Measurements from ENCODE around the gene UGT3A1.
"Not testable (repeated sequence)": the region's sequence is repeated elsewhere in the genome, so short reads cannot be mapped to it uniquely, and the experiment has no call there.

The UGT3A1 gene

GRCh38 chr5:35988529-35988928, 2.7 kb downstream of the UGT3A1 start:
- H3K4me1 ChIP-seq (ENCODE audit: control insufficient read depth in 1 of 2, insufficient read depth in 2 of 2, low read length in 2 of 2), result no peaks in the 10 kb centered on the region
- H3K27ac ChIP-seq (ENCODE audit: low read length), result no peak overlapping the region

GRCh38 chr5:35987776-35988175, 3.4 kb downstream of the UGT3A1 start:
- no peaks in the 10 kb centered on the region for H3K27me3 ChIP-seq (ENCODE audit: low read depth, low read length)
- no peaks in the 10 kb centered on the region for H3K36me3 ChIP-seq (ENCODE audit: control insufficient read depth in 1 of 2, insufficient read depth in 2 of 2, low read length in 2 of 2)
- no peaks in the 10 kb centered on the region for H3K9me3 ChIP-seq (ENCODE audit: control insufficient read depth in 1 of 2, low read length in 2 of 2)
- H3K4me3 ChIP-seq (ENCODE audit: low read depth in 1 of 2, low read length in 2 of 2), result no peak overlapping the region
- H3K4me1 ChIP-seq (ENCODE audit: control insufficient read depth in 1 of 2, insufficient read depth in 2 of 2, low read length in 2 of 2), result no peaks in the 10 kb centered on the region
- H3K27ac ChIP-seq (ENCODE audit: low read length), result no peak overlapping the region

More at GRCh38 chr5:35988529-35988928, 2.7 kb downstream of the UGT3A1 start:
- no peaks in the 10 kb centered on the region for H3K36me3 ChIP-seq (ENCODE audit: control insufficient read depth in 1 of 2, insufficient read depth in 2 of 2, low read length in 2 of 2)
- no peaks in the 10 kb centered on the region for H3K9me3 ChIP-seq (ENCODE audit: control insufficient read depth in 1 of 2, low read length in 2 of 2)
- no peaks in the 10 kb centered on the region for H3K27me3 ChIP-seq (ENCODE audit: low read depth, low read length)
- no peak overlapping the region for H3K4me3 ChIP-seq (ENCODE audit: low read depth in 1 of 2, low read length in 2 of 2)

- Histone ChIP-seq H3K27ac (ENCODE audit: low read length) (no peak overlapping the region), H3K36me3 (ENCODE audit: control insufficient read depth in 1 of 2, insufficient read depth in 2 of 2, low read length in 2 of 2) (no peaks in the 10 kb centered on the region), H3K4me3 (ENCODE audit: low read depth in 1 of 2, low read length in 2 of 2) (no peak overlapping the region), H3K4me1 (ENCODE audit: control insufficient read depth in 1 of 2, insufficient read depth in 2 of 2, low read length in 2 of 2) (no peaks in the 10 kb centered on the region), H3K27me3 (ENCODE audit: low read depth, low read length) (no peaks in the 10 kb centered on the region), H3K9me3 (ENCODE audit: control insufficient read depth in 1 of 2, low read length in 2 of 2) (no peaks in the 10 kb centered on the region)
Measured at GRCh38 chr5:35979715-35980114, 11.5 kb downstream of the UGT3A1 start.

- not testable (repeated sequence) for H3K4me1 ChIP-seq (ENCODE audit: control insufficient read depth in 1 of 2, insufficient read depth in 2 of 2, low read length in 2 of 2); H3K4me3 ChIP-seq (ENCODE audit: low read depth in 1 of 2, low read length in 2 of 2); H3K27ac ChIP-seq (ENCODE audit: low read length); H3K36me3 ChIP-seq (ENCODE audit: control insufficient read depth in 1 of 2, insufficient read depth in 2 of 2, low read length in 2 of 2); H3K27me3 ChIP-seq (ENCODE audit: low read depth, low read length); H3K9me3 ChIP-seq (ENCODE audit: control insufficient read depth in 1 of 2, low read length in 2 of 2)
Measured at GRCh38 chr5:35976859-35977258, 14.3 kb downstream of the UGT3A1 start.

- Histone ChIP-seq H3K4me1 (ENCODE audit: control insufficient read depth in 1 of 2, insufficient read depth in 2 of 2, low read length in 2 of 2) (no peaks in the 10 kb centered on the region), H3K9me3 (ENCODE audit: control insufficient read depth in 1 of 2, low read length in 2 of 2) (no peaks in the 10 kb centered on the region), H3K4me3 (ENCODE audit: low read depth in 1 of 2, low read length in 2 of 2) (no peak overlapping the region), H3K36me3 (ENCODE audit: control insufficient read depth in 1 of 2, insufficient read depth in 2 of 2, low read length in 2 of 2) (no peaks in the 10 kb centered on the region), H3K27me3 (ENCODE audit: low read depth, low read length) (no peaks in the 10 kb centered on the region), H3K27ac (ENCODE audit: low read length) (no peak overlapping the region)
Measured at GRCh38 chr5:35974570-35974969, 16.6 kb downstream of the UGT3A1 start.

- Histone ChIP-seq H3K9me3 (ENCODE audit: control insufficient read depth in 1 of 2, low read length in 2 of 2) (no peaks in the 10 kb centered on the region), H3K4me1 (ENCODE audit: control insufficient read depth in 1 of 2, insufficient read depth in 2 of 2, low read length in 2 of 2) (no peaks in the 10 kb centered on the region)
Measured at GRCh38 chr5:35971878-35972210, 19.3 kb downstream of the UGT3A1 start.

DNA sequence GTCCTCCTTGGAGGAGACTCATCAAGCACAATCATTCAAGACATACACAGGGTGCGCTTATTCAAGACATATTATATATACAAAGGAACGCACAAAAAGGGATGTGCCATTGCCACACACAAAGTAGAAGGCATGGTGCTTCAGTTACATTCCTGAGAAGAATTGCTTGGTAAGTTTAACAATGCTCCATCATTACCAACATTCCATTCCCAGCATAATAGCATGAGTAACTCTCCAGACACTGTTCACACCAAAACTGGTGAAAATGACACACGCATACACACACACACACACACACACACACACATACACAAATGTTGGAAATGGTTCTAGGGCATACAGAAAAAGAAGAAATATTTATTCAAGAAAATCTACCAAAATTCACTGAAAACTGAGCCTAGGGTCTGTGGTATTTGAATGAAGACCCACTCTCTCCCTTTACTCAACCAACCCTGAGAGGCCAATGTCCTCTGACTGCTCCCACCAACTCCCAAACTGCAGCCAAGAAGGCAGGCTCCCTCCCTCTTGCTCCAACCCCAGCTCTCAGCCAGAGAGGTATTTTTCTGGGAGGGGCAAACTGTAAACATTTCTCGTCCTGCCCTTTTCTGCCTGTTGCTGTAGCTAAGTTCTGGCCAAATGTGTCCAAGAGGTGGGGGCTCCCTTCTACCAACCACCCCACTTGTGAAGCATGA, 19.9 kb downstream of the UGT3A1 start:
- no peak overlapping the region for H3K27ac ChIP-seq (ENCODE audit: low read length)

More at GRCh38 chr5:35971878-35972210, 19.3 kb downstream of the UGT3A1 start:
- no peak overlapping the region for H3K27ac ChIP-seq (ENCODE audit: low read length)
- no peak overlapping the region for H3K4me3 ChIP-seq (ENCODE audit: low read depth in 1 of 2, low read length in 2 of 2)
- no peaks in the 10 kb centered on the region for H3K27me3 ChIP-seq (ENCODE audit: low read depth, low read length)
- no peaks in the 10 kb centered on the region for H3K36me3 ChIP-seq (ENCODE audit: control insufficient read depth in 1 of 2, insufficient read depth in 2 of 2, low read length in 2 of 2)

DNA sequence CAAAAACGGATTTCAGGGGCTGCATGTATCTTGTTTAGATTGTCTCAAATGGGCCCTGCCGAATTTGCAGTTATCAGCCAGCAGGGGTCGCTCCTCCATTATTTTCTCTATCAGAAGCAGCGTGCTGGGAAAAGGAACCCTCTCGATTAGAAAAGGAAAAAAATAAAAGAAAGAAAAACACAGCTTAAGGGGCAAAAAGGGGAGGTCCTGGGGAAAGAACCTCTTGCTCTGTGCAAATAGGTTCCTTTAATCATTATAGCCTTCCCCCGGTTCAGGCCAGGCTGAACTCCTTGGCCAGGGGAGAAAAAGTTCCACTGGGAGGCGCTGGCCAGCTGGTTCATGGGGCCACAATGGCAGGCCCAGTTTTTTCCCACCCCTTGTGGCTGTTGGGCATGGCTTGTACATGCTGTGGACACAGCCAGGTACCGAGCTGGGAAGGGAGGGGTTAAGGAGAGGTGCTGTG, 27.8 kb downstream of the UGT3A1 start:
- H3K27ac ChIP-seq (ENCODE audit: low read length), result no peak overlapping the region
- H3K4me3 ChIP-seq (ENCODE audit: low read depth in 1 of 2, low read length in 2 of 2), result no peak overlapping the region
- H3K36me3 ChIP-seq (ENCODE audit: control insufficient read depth in 1 of 2, insufficient read depth in 2 of 2, low read length in 2 of 2), result no peaks in the 10 kb centered on the region
- H3K9me3 ChIP-seq (ENCODE audit: control insufficient read depth in 1 of 2, low read length in 2 of 2), result peaks cover 0 to 8% of the 10 kb centered on the region in 2 donors
- no peaks in the 10 kb centered on the region for H3K27me3 ChIP-seq (ENCODE audit: low read depth, low read length)
- H3K4me1 ChIP-seq (ENCODE audit: control insufficient read depth in 1 of 2, insufficient read depth in 2 of 2, low read length in 2 of 2), result no peaks in the 10 kb centered on the region

More for the DNA sequence above, 19.9 kb downstream of the UGT3A1 start:
- Histone ChIP-seq H3K4me1 (ENCODE audit: control insufficient read depth in 1 of 2, insufficient read depth in 2 of 2, low read length in 2 of 2) (no peaks in the 10 kb centered on the region), H3K9me3 (ENCODE audit: control insufficient read depth in 1 of 2, low read length in 2 of 2) (no peaks in the 10 kb centered on the region), H3K4me3 (ENCODE audit: low read depth in 1 of 2, low read length in 2 of 2) (no peak overlapping the region), H3K27me3 (ENCODE audit: low read depth, low read length) (no peaks in the 10 kb centered on the region), H3K36me3 (ENCODE audit: control insufficient read depth in 1 of 2, insufficient read depth in 2 of 2, low read length in 2 of 2) (no peaks in the 10 kb centered on the region)

GRCh38 chr5:35960328-35960727, 30.9 kb downstream of the UGT3A1 start:
- Histone ChIP-seq H3K4me1 (ENCODE audit: control insufficient read depth in 1 of 2, insufficient read depth in 2 of 2, low read length in 2 of 2) (no peaks in the 10 kb centered on the region), H3K27ac (ENCODE audit: low read length) (no peak overlapping the region), H3K36me3 (ENCODE audit: control insufficient read depth in 1 of 2, insufficient read depth in 2 of 2, low read length in 2 of 2) (no peaks in the 10 kb centered on the region), H3K9me3 (ENCODE audit: control insufficient read depth in 1 of 2, low read length in 2 of 2) (peaks cover 0 to 10% of the 10 kb centered on the region in 2 donors), H3K4me3 (ENCODE audit: low read depth in 1 of 2, low read length in 2 of 2) (no peak overlapping the region), H3K27me3 (ENCODE audit: low read depth, low read length) (no peaks in the 10 kb centered on the region)

DNA sequence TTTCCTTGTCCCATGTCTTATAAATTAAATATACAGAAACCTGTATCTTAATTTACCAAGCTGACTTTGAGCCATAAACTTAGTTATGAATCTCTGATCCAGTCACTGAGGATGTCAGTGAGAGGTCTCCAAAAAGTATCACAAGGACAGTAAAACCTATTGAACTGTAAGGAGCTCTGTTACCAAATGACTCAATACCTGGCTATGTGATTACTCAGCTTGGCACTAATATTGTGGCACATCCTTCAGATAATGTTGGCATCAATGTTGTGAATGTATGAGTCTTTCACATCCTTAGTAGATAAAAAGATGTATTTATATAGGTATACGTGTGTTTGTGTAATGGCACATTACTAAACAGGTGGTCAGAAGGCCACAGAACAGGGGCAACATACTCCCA, 34.8 kb downstream of the UGT3A1 start:
- no peaks in the 10 kb centered on the region for H3K36me3 ChIP-seq (ENCODE audit: control insufficient read depth in 1 of 2, insufficient read depth in 2 of 2, low read length in 2 of 2)
- H3K4me1 ChIP-seq (ENCODE audit: control insufficient read depth in 1 of 2, insufficient read depth in 2 of 2, low read length in 2 of 2), result no peaks in the 10 kb centered on the region
- no peak overlapping the region for H3K4me3 ChIP-seq (ENCODE audit: low read depth in 1 of 2, low read length in 2 of 2)
- no peaks in the 10 kb centered on the region for H3K27me3 ChIP-seq (ENCODE audit: low read depth, low read length)
- no peak overlapping the region for H3K27ac ChIP-seq (ENCODE audit: low read length)
- H3K9me3 ChIP-seq (ENCODE audit: control insufficient read depth in 1 of 2, low read length in 2 of 2), result peaks cover 0 to 7% of the 10 kb centered on the region in 2 donors

GRCh38 chr5:35954175-35954574, 37.0 kb downstream of the UGT3A1 start:
- Histone ChIP-seq H3K27me3 (ENCODE audit: low read depth, low read length) (no peaks in the 10 kb centered on the region), H3K4me1 (ENCODE audit: control insufficient read depth in 1 of 2, insufficient read depth in 2 of 2, low read length in 2 of 2) (no peaks in the 10 kb centered on the region), H3K9me3 (ENCODE audit: control insufficient read depth in 1 of 2, low read length in 2 of 2) (peaks cover 0 to 2% of the 10 kb centered on the region in 2 donors), H3K36me3 (ENCODE audit: control insufficient read depth in 1 of 2, insufficient read depth in 2 of 2, low read length in 2 of 2) (no peaks in the 10 kb centered on the region), H3K27ac (ENCODE audit: low read length) (no peak overlapping the region), H3K4me3 (ENCODE audit: low read depth in 1 of 2, low read length in 2 of 2) (no peak overlapping the region)

- no peaks in the 10 kb centered on the region for H3K36me3 ChIP-seq (ENCODE audit: control insufficient read depth in 1 of 2, insufficient read depth in 2 of 2, low read length in 2 of 2)
- no peaks in the 10 kb centered on the region for H3K27me3 ChIP-seq (ENCODE audit: low read depth, low read length)
- H3K9me3 ChIP-seq (ENCODE audit: control insufficient read depth in 1 of 2, low read length in 2 of 2), result no peaks in the 10 kb centered on the region
- H3K4me1 ChIP-seq (ENCODE audit: control insufficient read depth in 1 of 2, insufficient read depth in 2 of 2, low read length in 2 of 2), result no peaks in the 10 kb centered on the region
- H3K27ac ChIP-seq (ENCODE audit: low read length), result no peak overlapping the region
- no peak overlapping the region for H3K4me3 ChIP-seq (ENCODE audit: low read depth in 1 of 2, low read length in 2 of 2)
Measured at GRCh38 chr5:35947085-35947484, 44.1 kb downstream of the UGT3A1 start.
